Nephron (organoid): ENCODE results near the gene RNF144A.

ENCODE experiments used
- H3K27ac Mint-ChIP-seq, 3 experiments: 2 replicates each; pipeline ENCODE4 v1.8.0; 2020; ENCODE audit warnings: mixed read lengths in 3 of 3, mild to moderate bottlenecking in 2 of 3, moderate library complexity in 1 of 3
- H3K27me3 Mint-ChIP-seq: 2 replicates; pipeline ENCODE4 v1.8.0; 2021; ENCODE audit warnings: low read depth, mild to moderate bottlenecking, moderate library complexity, mixed read lengths
- H3K36me3 Mint-ChIP-seq: 2 replicates; pipeline ENCODE4 v1.8.0; 2020; ENCODE audit warnings: low read depth, mixed read lengths
- H3K4me1 Mint-ChIP-seq: 2 replicates; pipeline ENCODE4 v1.8.0; 2020; ENCODE audit warnings: mixed read lengths
- H3K4me3 Mint-ChIP-seq, 3 experiments: 2 replicates each; pipeline ENCODE4 v1.8.0; 2020; ENCODE audit warnings: mild to moderate bottlenecking in 3 of 3, mixed read lengths in 3 of 3, moderate library complexity in 2 of 3
- H3K9me3 Mint-ChIP-seq: 2 replicates; pipeline ENCODE4 v1.8.0; 2020; ENCODE audit warnings: mixed read lengths
- TF ChIP-seq, protein P1 (sequence below), 3 experiments: fragments of 200-600 bp; sonication (generic); IDR thresholded peaks; one replicate each; pipeline ENCODE4 v1.5.0; 2021; ENCODE audit warnings: antibody characterized with exemption in 3 of 3; ENCODE audit not compliant: unreplicated experiment in 3 of 3

The RNF144A gene

DNA sequence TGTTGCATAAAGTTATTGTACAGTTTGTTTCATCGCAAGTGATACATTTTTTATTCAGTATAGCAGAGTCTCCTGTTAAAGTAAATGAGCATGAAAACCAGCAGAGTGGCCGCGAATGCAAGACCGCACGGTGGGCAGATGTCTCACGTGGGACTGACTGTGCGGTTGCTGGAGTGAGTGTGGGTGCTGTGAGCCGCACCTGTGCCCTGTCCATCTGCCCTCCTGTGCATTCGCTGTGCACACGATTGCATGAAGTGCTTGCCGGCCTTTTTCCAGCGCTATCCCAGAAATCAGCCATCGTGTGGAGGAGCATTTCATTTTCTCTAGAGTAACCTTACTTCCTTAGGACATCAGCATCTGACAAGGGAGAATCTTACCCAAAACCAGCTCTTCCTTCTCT lies 118.7 kb downstream of the RNF144A start:
- Mint-ChIP-seq H3K9me3 (no peaks in the 10 kb centered on the region), H3K4me3 (no peak overlapping the region), H3K27me3 (no peaks in the 10 kb centered on the region), H3K27ac (peak overlapping the region in 1 of 3 experiments; percentile 67), H3K36me3 (peaks cover 78% of the 10 kb centered on the region), H3K4me1 (peaks cover 51% of the 10 kb centered on the region)
- TF ChIP-seq, protein P1, sequence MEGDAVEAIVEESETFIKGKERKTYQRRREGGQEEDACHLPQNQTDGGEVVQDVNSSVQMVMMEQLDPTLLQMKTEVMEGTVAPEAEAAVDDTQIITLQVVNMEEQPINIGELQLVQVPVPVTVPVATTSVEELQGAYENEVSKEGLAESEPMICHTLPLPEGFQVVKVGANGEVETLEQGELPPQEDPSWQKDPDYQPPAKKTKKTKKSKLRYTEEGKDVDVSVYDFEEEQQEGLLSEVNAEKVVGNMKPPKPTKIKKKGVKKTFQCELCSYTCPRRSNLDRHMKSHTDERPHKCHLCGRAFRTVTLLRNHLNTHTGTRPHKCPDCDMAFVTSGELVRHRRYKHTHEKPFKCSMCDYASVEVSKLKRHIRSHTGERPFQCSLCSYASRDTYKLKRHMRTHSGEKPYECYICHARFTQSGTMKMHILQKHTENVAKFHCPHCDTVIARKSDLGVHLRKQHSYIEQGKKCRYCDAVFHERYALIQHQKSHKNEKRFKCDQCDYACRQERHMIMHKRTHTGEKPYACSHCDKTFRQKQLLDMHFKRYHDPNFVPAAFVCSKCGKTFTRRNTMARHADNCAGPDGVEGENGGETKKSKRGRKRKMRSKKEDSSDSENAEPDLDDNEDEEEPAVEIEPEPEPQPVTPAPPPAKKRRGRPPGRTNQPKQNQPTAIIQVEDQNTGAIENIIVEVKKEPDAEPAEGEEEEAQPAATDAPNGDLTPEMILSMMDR (IDR thresholded peaks at IDR 0.05; ENCODE audit: unreplicated experiment in 3 of 3) = no peak

DNA sequence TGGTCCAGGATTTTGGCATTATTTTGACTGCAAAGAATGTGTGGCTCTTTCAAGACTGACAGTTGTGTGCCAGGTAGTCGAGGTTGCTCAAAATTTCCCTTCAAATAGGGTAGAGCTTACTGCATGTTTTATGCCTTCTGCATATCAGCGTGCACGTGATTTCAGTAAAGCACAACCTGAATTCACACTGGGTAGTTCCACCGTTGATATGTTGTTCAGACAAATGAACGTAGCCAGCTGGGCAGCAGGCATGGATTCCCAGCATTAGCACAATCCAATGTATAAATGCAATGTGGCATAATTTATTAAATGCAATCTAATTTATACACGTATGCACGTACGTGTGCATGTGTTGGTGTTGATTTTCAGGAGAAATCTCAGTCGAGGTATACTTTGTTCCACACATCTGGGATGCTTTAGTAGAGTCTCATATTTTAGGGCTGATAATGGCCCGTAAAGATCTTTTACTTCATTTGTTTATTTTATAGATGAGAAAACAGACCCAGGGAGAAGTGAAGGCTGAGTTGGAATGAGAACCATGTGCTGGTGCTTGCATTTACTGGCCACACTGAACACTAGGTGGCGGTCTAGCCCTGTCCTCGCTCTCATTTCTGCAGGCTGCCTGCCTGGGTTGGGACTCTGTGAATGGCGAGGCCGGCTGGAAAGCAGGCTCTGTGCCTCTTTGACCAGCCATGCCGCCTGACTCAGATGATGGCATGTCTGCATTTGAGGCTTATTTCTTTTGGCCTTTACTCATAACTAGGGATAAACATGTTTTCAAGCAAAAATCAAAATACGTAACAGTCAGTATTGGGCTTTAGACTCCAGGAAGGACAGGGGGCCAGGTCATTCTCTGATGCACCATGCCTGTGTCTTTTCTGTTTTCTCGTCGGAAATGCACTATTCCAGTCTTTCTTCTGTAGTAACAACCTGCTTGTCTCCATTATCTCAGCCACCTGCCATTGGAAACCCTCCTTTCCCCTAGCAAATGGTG lies 120.4 kb downstream of the RNF144A start:
- Mint-ChIP-seq H3K4me3 (no peak overlapping the region), H3K27me3 (no peaks in the 10 kb centered on the region), H3K27ac (peak overlapping the region in 1 of 3 experiments; percentile 57), H3K4me1 (peaks cover 44% of the 10 kb centered on the region), H3K36me3 (peaks cover 77% of the 10 kb centered on the region), H3K9me3 (no peaks in the 10 kb centered on the region)
- TF ChIP-seq, protein P1 (IDR thresholded peaks at IDR 0.05; ENCODE audit: unreplicated experiment in 3 of 3) = peak; percentile 72 to 78 (median 73)

DNA sequence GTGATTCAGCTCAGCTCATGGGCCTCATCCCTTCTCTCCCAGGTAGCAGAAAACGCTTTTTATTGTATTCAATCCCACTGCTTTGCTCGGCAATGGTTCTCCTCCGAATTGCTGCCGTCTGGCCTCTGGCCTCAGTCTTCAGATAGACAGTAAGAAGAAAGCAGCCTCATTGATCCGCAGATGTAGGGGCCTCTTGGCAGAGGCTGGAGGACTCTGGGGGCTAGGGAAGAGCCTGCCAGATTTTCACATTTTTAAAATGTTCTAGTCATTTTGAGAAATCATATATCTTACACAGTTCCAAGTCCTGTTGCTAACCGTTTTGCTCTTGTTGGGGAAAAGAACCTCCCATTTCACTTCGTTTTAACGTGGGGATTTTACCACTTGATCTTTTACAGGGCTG lies 123.3 kb downstream of the RNF144A start:
- Mint-ChIP-seq H3K4me1 (peaks cover 31% of the 10 kb centered on the region), H3K9me3 (no peaks in the 10 kb centered on the region), H3K27me3 (no peaks in the 10 kb centered on the region), H3K36me3 (peaks cover 71% of the 10 kb centered on the region), H3K4me3 (peak overlapping the region in 1 of 3 experiments; percentile 5), H3K27ac (peak overlapping the region in 2 of 3 experiments; percentile 36 to 80)
- TF ChIP-seq, protein P1 (IDR thresholded peaks at IDR 0.05; ENCODE audit: unreplicated experiment in 3 of 3) = no peak

DNA sequence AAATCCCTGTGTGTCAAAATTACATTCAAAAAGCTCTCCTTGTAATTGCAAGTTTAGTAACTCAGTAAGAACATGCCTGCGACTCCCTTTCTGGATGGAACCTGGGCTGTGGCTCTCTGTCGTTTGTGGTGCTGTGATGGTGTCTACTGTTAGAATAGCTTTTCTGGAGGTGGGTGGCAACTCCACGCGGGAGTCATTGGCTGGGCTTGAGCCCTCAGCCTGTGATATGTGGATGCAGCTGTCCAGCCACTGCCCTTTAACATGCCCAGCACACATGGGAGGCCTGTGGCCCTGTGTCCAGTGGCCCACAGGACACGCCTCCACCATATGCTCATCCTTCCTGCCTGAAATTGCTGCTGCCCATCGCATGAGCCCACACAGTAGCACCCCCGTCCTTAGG lies 124.2 kb downstream of the RNF144A start:
- peak overlapping the region in 1 of 3 experiments; percentile 80 for H3K27ac Mint-ChIP-seq
- no peaks in the 10 kb centered on the region for H3K27me3 Mint-ChIP-seq
- no peak overlapping the region for H3K4me3 Mint-ChIP-seq
- TF ChIP-seq, protein P1 (IDR thresholded peaks at IDR 0.05; ENCODE audit: unreplicated experiment in 3 of 3) = no peak
- H3K9me3 Mint-ChIP-seq = no peaks in the 10 kb centered on the region
- peaks cover 68% of the 10 kb centered on the region for H3K36me3 Mint-ChIP-seq
- H3K4me1 Mint-ChIP-seq = peaks cover 26% of the 10 kb centered on the region

DNA sequence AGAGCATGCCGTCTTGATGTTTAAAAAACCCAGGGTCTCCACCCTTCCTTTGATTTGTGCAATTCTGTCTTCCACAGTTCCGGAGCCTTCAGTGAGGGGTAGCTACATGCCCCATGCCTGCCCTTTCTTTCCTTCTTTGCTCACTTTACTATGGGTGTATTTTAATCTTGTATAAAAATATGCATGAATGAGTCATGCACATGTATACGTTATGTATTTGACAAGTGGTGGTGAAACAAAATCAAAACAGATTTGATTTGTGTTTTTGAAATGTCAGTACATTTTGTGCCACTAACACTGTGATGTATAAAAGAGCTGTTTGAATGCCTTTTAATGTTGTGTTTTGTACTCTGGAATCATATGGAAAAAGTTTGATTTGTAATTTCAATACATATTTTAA lies 126.5 kb downstream of the RNF144A start:
- Mint-ChIP-seq H3K27ac (no peak overlapping the region), H3K4me1 (peaks cover 21% of the 10 kb centered on the region), H3K27me3 (no peaks in the 10 kb centered on the region), H3K36me3 (peaks cover 65% of the 10 kb centered on the region), H3K9me3 (no peaks in the 10 kb centered on the region), H3K4me3 (no peak overlapping the region)
- TF ChIP-seq, protein P1 (IDR thresholded peaks at IDR 0.05; ENCODE audit: unreplicated experiment in 3 of 3) = no peak
